GM13977 (cell line): ENCODE results near the gene COLGALT1.
A peak's percentile ranks its signal among the peaks of the same experiment; 100 is the strongest.

Experiments
- DNase-seq: peaks from one replicate; pipeline ENCODE4 v3.0.0; 2012; ENCODE audit warnings: low spot score
- CTCF ChIP-seq: IDR thresholded peaks from 2 replicates; pipeline ENCODE4 v1.5.1; 2012; ENCODE audit warnings: mild to moderate bottlenecking, control low read depth; ENCODE audit not compliant: insufficient read depth; ENCODE audit errors: extremely low read depth, missing control alignments
- in situ Hi-C: fragments of 300-500 bp; cut with MboI; formaldehyde crosslinking; loops from one replicate; pipeline ENCODE4 v1.12.0; 2022; ENCODE audit warnings: low sequenced_read_pairs, low pct_unique_long_range_greater_than_20kb, mixed read lengths, inconsistent platforms; ENCODE audit not compliant: unreplicated experiment

COLGALT1 gene

GRCh38 chr19:17532557-17532956, 22.9 kb upstream of the COLGALT1 start:
- DNase-seq = no peak
- in situ Hi-C loops = no loop called here
- no peak for TF ChIP-seq CTCF

GRCh38 chr19:17534767-17535166, 20.7 kb upstream of the COLGALT1 start:
- in situ Hi-C loops = no loop called here
- TF ChIP-seq CTCF = no peak
- no peak for DNase-seq

GRCh38 chr19:17536955-17537354, 18.5 kb upstream of the COLGALT1 start:
- TF ChIP-seq CTCF = no peak
- no peak for DNase-seq
- in situ Hi-C loops = no loop called here

GRCh38 chr19:17538684-17539237, 16.7 kb upstream of the COLGALT1 start:
- TF ChIP-seq CTCF = no peak
- in situ Hi-C loops = no loop called here
- peak; percentile 56 for DNase-seq

GRCh38 chr19:17539238-17540117, 16.0 kb upstream of the COLGALT1 start:
- peak; percentile 99 for DNase-seq
- in situ Hi-C loops = no loop called here
- peak; percentile 19 for TF ChIP-seq CTCF

GRCh38 chr19:17540174-17540573, 15.3 kb upstream of the COLGALT1 start:
- in situ Hi-C loops = no loop called here
- no peak for TF ChIP-seq CTCF
- no peak for DNase-seq
